Measurements from ENCODE around the gene CELF1. TPM values are rescaled to one million over a fixed set of nuclear protein-coding genes. Genes with fewer than 3 reads are reported as not detected.

Gene CELF1
- total RNA-seq, 1 experiment from 2014 or later, result 152 TPM

DNA sequence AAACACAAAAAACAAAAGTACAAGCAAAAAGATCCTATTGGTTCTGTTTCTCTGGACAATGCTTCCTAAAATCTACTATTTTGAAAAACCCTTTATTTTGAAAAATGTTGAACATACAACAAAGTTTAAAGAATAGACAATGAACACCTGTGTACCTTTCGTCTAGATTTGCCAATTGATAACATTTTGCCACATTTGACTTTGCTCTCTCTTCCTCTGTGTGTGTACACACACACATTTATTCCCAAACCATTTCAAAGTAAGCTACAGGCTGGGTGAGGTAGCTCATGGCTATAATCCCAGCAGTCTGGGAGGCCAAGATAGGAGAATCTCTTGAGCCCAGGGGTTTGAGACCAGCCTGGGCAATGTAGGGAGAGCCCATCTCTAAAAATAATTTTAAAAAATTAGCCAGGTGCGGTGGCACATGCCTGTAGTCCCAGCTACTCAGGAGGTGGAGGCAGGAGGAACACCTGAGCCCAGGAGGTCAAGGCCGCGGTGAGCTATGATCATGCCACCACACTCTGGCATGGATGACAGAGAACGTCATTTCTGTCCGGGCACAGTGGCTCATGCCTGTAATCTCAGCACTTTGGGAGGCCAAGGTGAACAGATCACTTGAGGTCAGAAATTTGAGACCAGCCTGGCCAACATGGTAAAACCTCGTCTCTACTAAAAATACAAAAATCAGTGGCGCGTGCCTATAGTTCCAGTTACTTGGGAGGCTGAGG is 121.4 kb downstream of the CELF1 start:
- Mint-ChIP-seq H3K4me1 (ENCODE audit: low read depth, unreplicated experiment) (peaks cover 7% of the 10 kb centered on the region), H3K9me3 (ENCODE audit: unreplicated experiment) (no peaks in the 10 kb centered on the region), H3K27me3 (ENCODE audit: insufficient read depth, unreplicated experiment) (no peaks in the 10 kb centered on the region), H3K27ac (ENCODE audit: unreplicated experiment) (no peak overlapping the region), H3K4me3 (ENCODE audit: unreplicated experiment) (no peak overlapping the region), H3K36me3 (ENCODE audit: insufficient read depth, unreplicated experiment) (peaks cover 12% of the 10 kb centered on the region)
- intact Hi-C loops (cut with micrococcal nuclease; ENCODE audit: unreplicated experiment), result no loop called here
- DNase-seq, result no peak
- H3K27me3 ChIP-seq (replicated peaks; ENCODE audit: control insufficient read depth, insufficient read depth, low read length), result no peaks in the 10 kb centered on the region
- CTCF ChIA-PET, result no interaction called here
- no peak overlapping the region for H3K4me3 ChIP-seq (ENCODE audit: low read depth, low read length)
- H3K36me3 ChIP-seq (ENCODE audit: control insufficient read depth, insufficient read depth, low read length), result no peaks in the 10 kb centered on the region
- TF ChIP-seq, protein P1, sequence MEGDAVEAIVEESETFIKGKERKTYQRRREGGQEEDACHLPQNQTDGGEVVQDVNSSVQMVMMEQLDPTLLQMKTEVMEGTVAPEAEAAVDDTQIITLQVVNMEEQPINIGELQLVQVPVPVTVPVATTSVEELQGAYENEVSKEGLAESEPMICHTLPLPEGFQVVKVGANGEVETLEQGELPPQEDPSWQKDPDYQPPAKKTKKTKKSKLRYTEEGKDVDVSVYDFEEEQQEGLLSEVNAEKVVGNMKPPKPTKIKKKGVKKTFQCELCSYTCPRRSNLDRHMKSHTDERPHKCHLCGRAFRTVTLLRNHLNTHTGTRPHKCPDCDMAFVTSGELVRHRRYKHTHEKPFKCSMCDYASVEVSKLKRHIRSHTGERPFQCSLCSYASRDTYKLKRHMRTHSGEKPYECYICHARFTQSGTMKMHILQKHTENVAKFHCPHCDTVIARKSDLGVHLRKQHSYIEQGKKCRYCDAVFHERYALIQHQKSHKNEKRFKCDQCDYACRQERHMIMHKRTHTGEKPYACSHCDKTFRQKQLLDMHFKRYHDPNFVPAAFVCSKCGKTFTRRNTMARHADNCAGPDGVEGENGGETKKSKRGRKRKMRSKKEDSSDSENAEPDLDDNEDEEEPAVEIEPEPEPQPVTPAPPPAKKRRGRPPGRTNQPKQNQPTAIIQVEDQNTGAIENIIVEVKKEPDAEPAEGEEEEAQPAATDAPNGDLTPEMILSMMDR (IDR thresholded peaks at IDR 0.05; ENCODE audit: insufficient read depth in 1 of 2, low read depth in 1 of 2, low read length in 1 of 2, severe bottlenecking in 1 of 2, unreplicated experiment in 1 of 2), result no peak
- POLR2A ChIA-PET, result no interaction called here
- BruUV-seq (replicated peaks), result no TSS peak
- no peaks in the 10 kb centered on the region for H3K9me3 ChIP-seq
- no peaks in the 10 kb centered on the region for H3K4me1 ChIP-seq

DNA sequence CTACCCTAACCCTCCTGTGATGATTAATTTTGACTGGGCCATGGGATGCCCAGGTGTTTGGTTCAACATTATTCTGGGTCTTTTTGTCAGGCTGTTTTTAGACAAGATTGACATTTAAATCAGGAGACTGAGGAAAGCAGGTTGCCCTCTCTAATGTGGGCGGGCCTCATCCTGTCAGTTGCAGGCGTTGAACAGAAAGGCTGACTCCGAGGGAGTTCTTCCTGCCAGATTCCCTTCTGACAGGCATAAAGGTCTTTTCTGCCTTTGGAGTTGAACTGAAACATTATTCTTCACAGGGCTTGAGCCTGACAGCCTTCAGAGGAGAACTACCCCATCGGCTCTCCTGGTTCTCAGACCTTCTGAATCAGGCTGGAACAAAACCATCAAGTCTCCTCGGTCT is 122.4 kb downstream of the CELF1 start:
- Mint-ChIP-seq H3K27me3 (ENCODE audit: insufficient read depth, unreplicated experiment) (no peaks in the 10 kb centered on the region), H3K27ac (ENCODE audit: unreplicated experiment) (no peak overlapping the region), H3K36me3 (ENCODE audit: insufficient read depth, unreplicated experiment) (peaks cover 16% of the 10 kb centered on the region), H3K9me3 (ENCODE audit: unreplicated experiment) (no peaks in the 10 kb centered on the region), H3K4me3 (ENCODE audit: unreplicated experiment) (no peak overlapping the region), H3K4me1 (ENCODE audit: low read depth, unreplicated experiment) (peaks cover 9% of the 10 kb centered on the region)
- ChIA-PET CTCF (no interaction called here), POLR2A (no interaction called here)
- no peak for DNase-seq
- TF ChIP-seq, protein P1 (IDR thresholded peaks at IDR 0.05; ENCODE audit: insufficient read depth in 1 of 2, low read depth in 1 of 2, low read length in 1 of 2, severe bottlenecking in 1 of 2, unreplicated experiment in 1 of 2), result no peak
- Histone ChIP-seq H3K4me3 (ENCODE audit: low read depth, low read length) (no peak overlapping the region), H3K27me3 (replicated peaks; ENCODE audit: control insufficient read depth, insufficient read depth, low read length) (no peaks in the 10 kb centered on the region), H3K36me3 (ENCODE audit: control insufficient read depth, insufficient read depth, low read length) (no peaks in the 10 kb centered on the region), H3K4me1 (no peaks in the 10 kb centered on the region; the same call in 1 of the 2 replicates), H3K9me3 (no peaks in the 10 kb centered on the region)
- no TSS peak for BruUV-seq (replicated peaks)
- intact Hi-C loops (cut with micrococcal nuclease; ENCODE audit: unreplicated experiment), result no loop called here

DNA sequence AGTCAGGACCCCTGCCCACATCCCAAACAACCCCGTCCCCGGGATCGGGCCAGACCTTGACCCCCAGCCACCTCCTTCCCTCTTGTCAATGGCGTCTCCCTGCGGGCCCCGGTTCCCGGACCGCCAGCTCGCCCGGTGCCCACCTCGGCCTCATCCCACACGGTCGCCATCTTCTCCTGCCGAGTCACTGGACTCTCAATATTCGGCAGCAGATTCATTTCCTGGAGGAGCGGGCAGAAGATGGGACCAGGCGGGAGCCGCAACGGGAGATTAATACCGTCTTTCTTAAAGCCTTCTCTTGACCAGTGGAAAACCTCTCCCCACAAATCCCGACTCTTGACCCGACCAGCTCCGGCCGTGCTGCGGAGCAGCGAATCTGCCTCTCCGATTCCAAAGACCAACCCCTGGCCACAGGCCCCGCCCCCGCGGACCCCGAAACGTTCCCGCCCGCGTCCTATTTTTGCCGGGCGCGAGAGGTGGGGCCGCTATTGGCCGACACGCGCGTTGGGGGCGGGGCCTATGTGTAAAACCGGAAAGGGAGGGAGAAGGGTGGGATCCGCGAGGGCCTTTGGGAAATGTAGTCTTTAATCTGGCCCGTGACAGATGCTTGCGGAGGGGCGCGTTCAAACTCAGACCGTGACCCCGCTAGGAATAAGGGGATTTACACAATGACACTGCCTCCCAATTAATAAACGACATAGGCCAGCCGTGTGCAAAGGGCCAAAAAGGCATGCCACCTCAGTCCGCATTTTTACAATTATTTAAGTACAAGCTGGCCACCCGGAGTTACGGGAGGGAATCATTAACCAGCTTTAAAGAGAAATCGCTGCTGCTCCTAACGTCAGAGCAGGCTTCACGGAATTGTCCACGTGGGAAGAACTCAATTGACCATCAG is 126.6 kb downstream of the CELF1 start, which contains the start of gene PSMC3:
Gene PSMC3 (minus strand): TSS at position 378 of the 895 bp plus-strand sequence. CDS start 160 bp downstream, at position 218.
- Mint-ChIP-seq H3K9me3 (ENCODE audit: unreplicated experiment) (no peaks in the 10 kb centered on the region), H3K4me3 (ENCODE audit: unreplicated experiment) (peak within 1 kb of the TSS; percentile 89), H3K36me3 (ENCODE audit: insufficient read depth, unreplicated experiment) (peaks cover 55% of the 10 kb centered on the region), H3K27ac (ENCODE audit: unreplicated experiment) (peak within 1 kb of the TSS; percentile 97), H3K27me3 (ENCODE audit: insufficient read depth, unreplicated experiment) (no peaks in the 10 kb centered on the region), H3K4me1 (ENCODE audit: low read depth, unreplicated experiment) (peaks cover 10% of the 10 kb centered on the region)
- TF ChIP-seq, protein P1 (IDR thresholded peaks at IDR 0.05; ENCODE audit: insufficient read depth in 1 of 2, low read depth in 1 of 2, low read length in 1 of 2, severe bottlenecking in 1 of 2, unreplicated experiment in 1 of 2), result no peak
- peaks cover 13% of the 10 kb centered on the region for H3K36me3 ChIP-seq (ENCODE audit: control insufficient read depth, insufficient read depth, low read length)
- BruUV-seq (replicated peaks), result no TSS peak
- intact Hi-C loops (cut with micrococcal nuclease; ENCODE audit: unreplicated experiment), result loop anchor here (1.0 to 5.0 kb wide), 3 partner anchors 18 to 341 kb away; partner anchors contain the start of genes FNBP4 and SLC39A13
- peaks cover 8% of the 10 kb centered on the region; the same call in 1 of the 2 replicates for H3K4me1 ChIP-seq
- no peaks in the 10 kb centered on the region for H3K27me3 ChIP-seq (replicated peaks; ENCODE audit: control insufficient read depth, insufficient read depth, low read length)
- H3K4me3 ChIP-seq (ENCODE audit: low read depth, low read length), result peak within 1 kb of the TSS; percentile 85
- ChIA-PET POLR2A (interaction anchor here (0.5 to 1.6 kb wide), 10 partner anchors 8 to 1505 kb away, joined by 3 to 10 read pairs (median 3); partner anchors contain the start of gene SLC39A13), CTCF (interaction anchor here (0.6 to 1.5 kb wide), 6 partner anchors 14 to 212 kb away, joined by 3 to 9 read pairs (median 4); no protein-coding TSS in a partner anchor)
- H3K9me3 ChIP-seq, result no peaks in the 10 kb centered on the region
- peak; percentile 98 to 99 for DNase-seq
